Dedifferentiated amniotic fluid mesenchymal stem cell (primary cell): ENCODE measurements around the gene NLRC3.

Experiments
- DNase-seq: peaks from one replicate; pipeline ENCODE4 v3.0.0-alpha.2; 2016; ENCODE audit errors: extremely low spot score

Gene NLRC3

DNA sequence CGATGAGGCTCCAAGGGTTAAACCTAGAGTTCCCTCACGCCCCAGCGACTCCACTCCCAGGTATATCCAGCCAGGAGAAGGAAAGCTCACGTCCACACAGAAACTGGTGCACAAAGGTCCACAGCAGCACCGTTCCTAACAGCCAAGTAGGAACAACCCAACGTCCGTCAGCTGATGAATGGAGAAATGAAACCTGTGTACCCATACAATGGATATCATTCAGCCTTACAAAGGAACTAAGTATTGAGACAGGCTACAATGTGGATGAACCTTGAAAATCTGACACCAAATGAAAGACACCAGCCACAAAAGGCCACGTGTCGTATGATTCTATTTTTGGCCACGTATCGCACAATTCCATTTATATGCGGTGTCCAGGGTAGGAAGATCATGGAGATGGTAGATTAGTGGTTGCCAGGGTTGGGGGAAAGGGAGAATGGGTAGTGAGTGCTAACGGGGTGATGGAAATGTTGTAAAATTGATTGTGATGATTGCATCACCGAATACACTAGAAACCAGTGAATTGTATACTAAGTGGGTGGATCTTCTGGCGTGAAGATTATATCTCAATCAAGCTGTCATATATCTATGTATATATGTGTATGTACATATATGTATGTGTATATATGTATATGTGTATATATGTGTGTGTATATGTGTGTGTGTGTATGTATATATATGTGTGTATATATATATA, 30.1 kb downstream of the NLRC3 start:
- no peak for DNase-seq

DNA sequence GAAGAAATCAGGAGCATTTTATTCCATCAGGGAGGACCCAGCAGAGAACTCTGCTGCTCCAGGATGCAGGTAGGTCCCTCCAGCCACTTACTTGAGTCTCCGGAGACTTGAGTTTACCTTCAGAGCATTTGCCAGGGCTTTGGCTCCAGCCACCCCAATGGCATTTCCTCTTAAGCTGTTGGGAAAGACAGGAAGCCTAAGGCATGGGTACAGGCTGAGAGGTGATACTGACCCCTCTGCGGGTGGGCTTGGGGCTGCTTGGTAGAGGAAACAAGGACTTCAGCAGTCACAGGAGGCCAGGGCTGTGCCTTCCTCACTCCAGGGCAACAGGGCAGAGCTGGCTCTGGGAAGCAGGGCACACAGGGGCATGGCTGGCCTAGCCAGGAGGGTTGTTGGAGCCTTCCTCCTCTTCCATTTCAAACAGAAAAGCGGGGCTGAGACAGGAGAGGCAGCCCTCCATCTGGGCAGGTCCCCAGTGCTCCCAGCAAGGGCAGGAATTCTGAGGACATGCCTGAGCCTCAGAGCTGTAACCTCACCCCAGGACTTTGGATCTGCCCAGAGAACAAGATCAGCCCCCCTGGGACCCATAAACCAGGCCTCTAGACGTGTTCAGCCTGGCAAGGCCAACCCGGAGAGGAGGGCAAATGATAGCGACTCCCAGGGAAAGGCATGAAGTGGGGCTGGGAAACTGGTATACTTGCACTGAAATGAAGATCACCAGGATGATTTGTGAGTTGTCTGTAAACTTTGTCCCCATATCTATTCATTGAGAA, 34.4 kb downstream of the NLRC3 start:
- no peak for DNase-seq

DNA sequence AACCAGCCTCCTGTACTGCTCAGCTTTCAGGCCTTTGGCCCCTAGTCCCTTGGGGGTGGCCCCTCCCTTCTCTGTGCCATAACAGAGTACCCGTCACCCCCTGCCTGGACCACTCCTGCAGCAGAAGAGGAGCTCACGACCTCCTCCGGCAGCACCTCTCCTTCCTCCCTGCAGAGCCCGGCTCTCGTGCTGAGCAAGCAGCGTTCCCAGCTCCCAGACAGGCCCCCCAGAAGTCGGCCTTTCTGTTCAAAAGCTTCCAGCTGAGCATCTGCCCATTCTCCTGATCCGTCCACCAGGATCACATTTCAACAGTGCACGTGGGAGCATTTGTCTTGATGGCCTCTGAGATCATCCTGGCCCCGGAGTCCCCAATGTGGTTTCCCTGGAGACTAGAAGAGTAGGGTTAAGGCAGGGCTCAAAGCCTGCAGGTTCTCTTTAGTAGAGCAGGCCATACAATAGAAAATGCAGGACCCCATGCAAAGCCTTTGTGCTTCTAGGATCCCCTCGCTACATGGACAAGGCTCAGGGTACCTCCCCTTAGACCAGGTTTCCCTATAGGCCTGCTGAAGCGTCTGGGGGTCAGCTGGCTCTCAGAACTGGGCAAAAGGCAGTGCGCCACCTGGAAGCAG, 35.6 kb downstream of the NLRC3 start:
- DNase-seq: no peak

DNA sequence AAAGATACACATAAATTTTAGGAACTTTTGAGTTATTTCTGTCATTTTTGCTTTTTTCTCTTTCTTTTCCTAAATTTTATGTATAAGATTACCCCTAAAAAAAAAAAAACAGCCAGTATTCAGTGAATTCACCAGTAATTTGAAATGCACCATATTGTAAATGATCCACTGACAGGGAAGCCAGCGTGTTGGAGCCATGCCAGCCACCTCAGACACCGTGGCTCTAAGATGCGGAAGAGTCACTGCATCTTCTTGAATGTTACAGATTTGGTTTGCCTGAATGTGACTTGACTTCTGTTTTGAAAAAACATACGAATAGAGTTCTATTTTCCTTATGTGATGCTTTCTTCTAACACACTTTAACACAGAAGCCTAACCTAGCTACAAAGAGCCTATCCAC, 39.0 kb downstream of the NLRC3 start:
- no peak for DNase-seq

DNA sequence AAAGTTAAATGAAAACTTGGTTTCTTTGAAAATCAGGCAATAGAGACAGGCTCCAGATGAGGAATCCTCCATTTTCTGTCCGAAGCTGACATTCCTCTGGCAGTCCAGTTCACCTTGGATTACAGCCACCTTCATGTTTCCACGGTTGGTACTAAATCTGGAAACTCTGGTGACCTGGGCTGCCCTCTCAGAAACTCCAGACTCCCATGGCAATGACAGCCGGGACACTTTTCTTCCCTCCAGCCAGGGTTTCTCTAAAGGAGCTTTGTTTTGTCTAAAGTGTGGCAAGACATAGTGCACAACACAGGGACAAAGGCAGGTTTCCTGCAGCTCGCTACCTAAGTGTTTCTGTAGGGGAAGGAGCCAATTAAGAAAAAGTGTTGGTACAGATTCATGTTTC, 40.4 kb downstream of the NLRC3 start:
- DNase-seq: no peak

DNA sequence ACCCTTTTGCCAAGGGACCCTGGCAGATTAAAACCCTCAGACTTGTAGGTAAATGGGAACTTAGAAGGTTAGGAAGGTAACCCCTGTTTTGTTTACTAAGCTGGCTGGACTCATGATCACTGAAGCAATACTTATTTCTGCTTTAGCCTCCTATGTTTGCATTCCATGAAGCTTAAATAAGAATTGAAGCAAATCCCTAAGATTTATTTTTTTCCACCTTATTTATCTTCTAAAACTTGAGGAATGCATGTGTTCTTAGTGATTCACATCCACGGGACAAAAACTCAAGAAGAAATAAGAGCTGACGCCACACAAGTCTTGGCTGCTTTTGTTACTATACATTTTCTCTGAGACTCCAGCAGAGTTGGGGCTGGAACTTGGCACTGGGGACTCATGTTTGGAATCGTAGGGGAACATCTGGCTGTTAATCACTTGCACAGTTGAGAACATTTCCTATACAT, 40.9 kb downstream of the NLRC3 start:
- DNase-seq: peak; percentile 82

DNA sequence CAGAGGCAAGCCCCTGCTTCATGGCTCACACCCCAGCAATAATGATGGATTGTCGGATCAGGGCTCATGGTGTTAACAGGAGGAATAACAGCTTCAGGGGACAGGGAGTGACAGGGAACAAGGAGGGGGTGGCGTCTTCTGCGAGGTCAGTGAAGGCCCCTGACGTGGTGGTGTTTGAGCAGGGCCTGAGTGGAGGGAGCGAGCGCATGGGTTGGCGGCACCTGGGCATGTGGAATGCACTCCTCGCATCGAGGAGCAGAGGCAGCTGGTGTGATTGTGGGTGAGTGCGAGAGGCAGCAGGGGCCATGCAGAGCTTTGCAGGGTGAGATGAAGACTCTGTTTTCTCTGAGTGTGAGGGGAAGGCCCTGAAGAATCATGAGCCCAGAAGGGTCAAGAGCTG, 43.1 kb downstream of the NLRC3 start:
- DNase-seq: no peak

DNA sequence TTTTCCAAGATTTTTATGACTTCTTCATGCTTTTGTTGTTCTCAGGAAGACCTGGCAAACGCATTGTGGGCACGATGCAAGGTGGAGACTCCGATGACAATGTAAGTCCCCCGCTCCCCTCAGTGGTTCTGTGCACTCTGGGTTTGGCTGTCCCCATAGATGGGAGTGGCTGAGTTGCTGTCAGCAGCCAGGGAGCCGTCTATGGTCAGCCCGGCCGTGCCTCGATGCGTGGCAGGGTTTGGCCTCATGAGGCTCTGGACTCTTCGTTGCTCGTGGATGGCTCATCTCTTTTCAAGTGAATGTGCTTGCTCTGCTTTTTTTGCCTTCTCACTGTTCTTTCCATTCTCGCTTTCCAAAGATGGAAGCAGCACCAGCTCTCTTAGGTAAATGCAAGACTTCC, 44.5 kb downstream of the NLRC3 start:
- DNase-seq: no peak

DNA sequence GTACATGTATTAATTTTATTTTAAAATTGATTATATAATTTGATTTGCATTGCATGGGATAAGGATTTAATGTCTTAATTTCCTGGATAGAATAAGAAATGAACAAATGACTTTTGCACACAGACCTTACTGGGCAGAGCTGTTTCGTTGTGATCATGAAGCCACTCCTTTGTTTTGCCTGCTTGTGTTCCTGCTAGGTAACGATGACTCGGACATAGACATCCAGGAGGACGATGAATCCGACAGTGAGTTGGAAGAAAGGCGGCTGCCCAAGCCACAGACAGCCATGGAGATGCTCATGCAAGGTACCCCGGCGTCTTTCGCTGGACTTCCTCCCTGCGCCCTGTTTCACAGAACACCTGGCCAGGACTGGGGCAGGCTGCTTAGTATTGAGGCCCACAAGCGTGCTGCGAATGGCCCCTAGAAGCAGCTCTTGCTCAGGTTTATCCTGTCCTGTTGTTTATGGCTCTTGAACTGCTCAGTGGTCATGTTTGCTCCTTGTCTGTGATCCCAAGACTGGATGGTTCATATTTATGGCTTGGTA, 46.8 kb downstream of the NLRC3 start:
- DNase-seq: no peak

DNA sequence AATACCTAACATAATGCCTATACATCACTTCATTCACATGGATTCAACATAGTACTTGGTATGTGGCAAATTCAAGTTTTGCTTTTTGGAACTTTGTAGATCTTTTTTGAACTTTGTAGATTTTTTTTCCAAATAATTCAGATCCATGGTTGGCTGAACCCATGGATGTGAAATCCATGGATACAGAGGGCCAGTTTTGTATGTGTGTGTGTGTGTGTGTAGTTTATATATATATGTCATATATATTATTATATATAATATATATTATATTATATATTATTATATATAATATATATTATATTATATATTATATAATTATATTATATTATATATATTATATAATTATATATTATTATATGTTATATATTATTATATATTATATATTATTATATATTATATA, 48.0 kb downstream of the NLRC3 start:
- DNase-seq: no peak

DNA sequence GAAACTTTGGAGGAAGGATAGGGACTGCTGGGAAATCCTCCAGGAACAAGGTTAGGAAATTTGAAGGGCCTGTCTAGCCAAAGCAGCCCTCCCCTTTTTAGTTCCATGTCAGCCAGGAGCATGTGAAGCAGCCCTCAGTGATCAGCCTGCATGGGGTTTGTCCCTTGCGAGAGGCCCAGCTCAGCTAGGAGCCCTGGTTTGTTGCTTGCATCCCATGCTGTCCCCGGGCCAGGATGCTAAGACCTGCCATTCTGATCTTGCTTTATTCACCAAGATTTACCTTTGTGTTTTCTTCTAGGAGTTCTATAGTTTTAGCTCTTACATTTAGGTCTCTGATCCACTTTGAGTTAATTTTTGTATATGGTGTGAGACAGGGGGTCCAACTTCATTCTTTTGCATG, 48.8 kb downstream of the NLRC3 start:
- DNase-seq: no peak

DNA sequence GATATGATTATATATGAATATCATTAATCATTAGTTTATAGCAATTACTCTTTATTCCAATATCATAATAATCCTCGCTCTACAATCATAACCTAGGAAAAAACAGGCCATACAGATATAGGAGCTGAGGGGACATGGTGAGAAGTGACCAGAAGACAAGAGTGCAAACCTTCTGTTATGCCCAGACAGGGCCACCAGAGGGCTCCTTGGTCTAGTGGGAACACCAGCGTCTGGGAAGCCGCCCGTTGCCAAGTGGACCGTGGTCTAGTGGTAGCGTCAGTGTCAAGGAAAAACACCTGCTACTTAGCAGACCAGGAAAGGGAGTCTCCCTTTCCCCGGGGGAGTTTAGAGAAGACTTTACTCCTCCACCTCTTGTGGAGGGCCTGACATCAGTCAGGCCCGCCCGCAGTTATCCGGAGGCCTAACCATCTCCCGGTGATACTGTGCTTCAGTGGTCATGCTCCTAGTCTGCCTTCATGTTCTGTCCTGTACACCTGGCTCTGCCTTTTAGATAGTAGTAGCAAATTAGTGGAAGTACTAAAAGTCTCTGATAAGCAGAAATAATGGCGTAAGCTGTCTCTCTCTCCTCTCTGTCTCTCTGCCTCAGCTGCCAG, 49.9 kb downstream of the NLRC3 start:
- DNase-seq: peak; percentile 43

DNA sequence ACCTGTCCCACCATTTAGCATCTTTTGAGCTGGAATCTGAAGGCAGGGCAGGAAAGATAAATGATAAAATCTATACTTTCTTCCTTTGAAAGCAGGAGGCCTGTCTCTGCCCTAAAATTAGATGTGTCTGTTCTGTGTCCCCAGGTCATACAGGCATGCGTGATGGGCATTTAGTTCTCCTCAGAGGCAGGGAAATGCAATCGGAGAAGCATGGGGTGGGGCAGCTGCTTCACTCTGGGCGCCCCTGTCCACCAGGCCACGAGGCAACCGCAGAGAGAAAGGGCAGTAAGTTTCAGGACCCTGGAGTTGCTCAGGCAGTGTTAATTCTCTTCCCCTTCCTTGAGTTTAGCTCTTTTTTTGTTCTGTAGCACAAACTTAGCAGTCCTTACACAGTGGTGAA, 51.3 kb downstream of the NLRC3 start:
- no peak for DNase-seq

DNA sequence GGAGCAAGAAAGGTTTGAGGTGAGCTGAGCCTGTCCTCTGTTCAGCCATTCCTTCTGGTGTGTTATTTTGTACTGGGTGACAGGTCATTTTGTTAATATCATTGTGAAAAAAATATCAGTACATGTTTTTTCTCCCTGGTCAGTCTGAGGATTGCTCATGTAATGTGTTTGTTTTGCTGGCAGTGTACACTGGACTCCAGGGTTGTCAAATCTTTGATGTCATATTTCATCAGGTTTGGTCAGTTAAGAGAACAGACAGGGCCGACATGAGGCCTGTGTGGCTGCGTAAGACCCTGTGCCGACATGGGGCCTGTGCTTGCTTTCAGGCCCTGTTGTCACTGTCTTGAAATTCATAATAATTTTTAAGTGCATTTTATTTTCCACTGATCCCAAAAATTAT, 53.9 kb downstream of the NLRC3 start:
- no peak for DNase-seq

DNA sequence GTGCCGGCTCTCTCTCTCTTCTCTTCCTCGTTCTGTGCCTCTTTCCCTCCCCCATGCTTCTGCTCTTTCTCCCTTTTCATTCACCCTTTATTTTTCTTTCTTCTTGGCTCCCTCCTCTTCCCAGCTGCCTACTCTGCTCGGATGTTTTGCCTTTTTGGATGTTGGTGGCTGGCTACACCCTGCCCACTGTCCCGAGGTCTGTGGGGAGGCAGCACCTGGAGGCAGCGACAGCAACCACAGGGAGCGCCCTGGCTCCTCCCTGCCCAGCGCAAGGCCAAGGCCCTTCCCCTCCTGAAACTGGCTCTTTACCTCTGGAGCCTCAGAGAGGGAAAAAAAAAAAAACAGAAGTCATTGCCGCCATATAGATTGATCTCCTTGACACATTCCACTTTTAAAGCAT, 56.4 kb downstream of the NLRC3 start:
- DNase-seq: no peak

DNA sequence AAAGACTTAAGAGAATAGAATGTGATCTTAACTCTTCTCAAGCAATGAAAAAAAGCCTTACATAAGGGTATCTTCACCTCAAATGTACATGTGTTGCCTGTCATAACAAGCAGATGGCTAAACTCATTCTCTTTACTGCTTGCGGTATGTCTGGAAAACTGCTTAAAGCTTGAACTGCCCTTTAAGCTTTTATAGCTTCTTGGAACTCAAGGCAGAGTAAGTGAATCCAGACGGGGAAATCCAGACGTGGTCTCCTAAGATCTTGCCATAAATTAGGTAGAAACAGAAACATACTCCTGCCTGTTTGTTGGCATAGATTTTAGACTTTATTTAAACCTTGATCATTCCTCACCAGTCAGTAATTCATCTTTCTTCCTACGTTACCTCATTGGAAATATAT, 56.8 kb downstream of the NLRC3 start:
- DNase-seq: peak; percentile 36

DNA sequence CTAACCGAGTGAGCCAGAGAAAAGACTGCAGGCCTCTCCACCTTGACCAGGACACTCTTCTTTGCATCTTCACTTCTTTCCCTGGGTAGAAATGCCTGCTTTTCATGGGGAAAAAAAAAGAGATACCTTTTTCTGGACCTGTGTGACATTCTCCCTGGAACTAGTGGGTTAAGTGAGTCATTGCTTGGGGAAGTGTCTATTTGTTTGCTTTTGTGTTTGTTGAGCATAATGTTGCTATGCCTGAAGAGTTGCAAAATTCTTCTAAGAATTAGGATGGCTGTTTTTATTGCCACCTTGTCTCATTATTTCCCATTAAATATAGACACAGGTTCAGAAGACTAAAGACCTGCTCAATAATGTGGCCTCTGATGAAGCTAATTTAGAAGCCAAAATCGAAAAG, 57.6 kb downstream of the NLRC3 start:
- DNase-seq: no peak

DNA sequence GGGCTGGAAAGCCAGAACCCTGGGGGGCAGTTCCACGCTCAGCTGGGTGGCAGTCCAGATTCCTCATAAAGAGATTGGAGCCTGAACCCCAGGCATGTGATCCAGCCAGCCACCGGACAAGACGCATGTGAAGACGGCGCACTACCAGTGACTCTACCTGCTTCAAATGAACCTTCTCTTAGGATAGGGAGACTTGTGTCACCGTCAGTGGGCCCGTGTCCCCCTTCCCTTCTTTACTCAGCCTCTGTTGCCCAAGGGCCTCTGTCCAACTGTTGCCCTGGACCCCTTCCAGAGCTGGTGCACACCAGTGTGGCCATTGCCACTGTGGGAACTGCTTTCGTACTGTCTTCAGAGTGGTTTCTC, 58.2 kb downstream of the NLRC3 start:
- no peak for DNase-seq

DNA sequence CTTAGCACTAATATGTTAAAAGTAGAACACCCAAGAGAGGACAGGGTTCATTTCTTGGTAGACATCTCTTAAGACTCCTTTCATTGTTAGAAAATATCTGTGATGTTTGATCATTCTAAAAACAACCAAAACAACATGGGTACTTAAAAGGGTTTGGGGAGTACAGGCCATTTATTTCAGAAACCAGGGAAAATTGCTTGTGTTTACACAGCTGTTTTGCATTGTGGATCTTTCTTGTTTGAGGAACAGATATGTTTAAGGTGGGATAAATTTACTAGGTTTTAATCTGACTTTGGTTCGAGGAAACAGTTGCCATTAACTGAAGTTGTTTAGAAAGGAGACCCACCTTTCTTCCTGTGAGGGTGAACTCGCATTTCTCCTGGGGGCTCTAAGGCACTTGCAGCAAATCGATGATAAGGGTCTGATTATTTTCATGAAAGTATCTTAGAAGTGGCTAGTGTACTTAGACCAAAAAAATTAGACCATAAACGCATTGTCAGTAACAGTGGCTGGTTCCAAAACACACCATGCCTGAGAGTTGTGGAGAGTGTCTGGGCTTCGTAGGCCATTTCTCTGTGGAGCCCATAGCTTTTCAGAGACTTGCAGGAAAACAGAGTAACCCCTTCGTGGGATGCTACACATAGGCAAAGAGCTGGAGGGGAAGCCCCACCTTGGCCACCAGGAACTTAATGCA, 58.8 kb downstream of the NLRC3 start:
- no peak for DNase-seq

DNA sequence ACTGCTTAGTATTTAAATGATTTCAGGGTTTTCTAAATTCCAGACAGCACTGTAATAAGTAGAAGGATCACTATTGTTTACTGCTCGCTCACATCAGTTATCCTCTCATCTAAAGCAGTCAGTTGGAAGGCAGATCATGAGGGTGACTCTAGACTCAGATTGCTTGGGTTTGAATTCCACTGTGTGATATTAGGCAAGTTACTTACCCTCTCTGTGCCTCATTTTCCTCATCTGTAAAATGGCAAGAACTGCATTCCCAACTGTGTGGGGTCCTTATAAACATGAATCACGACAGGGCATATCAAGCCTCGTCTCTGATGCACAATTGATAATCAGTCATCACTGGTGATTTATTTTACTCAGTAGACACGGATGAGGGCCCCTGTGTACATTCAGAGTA, 61.3 kb downstream of the NLRC3 start:
- no peak for DNase-seq

DNA sequence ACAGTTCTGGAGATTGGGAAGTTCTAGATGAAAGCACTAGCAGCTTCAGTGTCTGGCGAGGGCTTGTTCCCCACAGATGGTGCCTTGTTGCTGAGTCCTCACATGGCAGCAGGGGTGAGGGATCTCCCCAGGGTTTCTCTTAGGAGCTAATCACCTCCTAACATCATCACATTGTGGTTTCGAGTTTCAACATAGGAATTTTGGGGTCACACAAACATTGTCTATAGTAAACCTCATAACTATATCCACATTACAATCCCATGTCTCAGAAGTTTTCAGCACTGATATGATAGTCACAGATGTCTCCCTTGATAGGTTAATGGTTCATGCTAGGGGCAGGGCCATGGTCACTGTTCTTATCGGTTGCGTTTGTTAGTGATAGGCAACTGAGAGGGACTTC, 62.6 kb downstream of the NLRC3 start:
- DNase-seq: no peak
